GM23248 (cell line): ENCODE measurements around the gene FLT4. TPM values are rescaled to one million over a fixed set of nuclear protein-coding genes. Genes with fewer than 3 reads are reported as not detected.

Source experiments
- DNase-seq: peaks from one replicate; pipeline ENCODE4 v3.0.0-alpha.2; 2015
- H2AFZ ChIP-seq: fragments of 200-600 bp; sonication (generic); 2 replicates; pipeline ENCODE4 v1.6.1; 2016; ENCODE audit warnings: antibody characterized with exemption
- H3F3A ChIP-seq: fragments of 200-600 bp; sonication (generic); 2 replicates; pipeline ENCODE4 v1.6.1; 2016; ENCODE audit warnings: mild to moderate bottlenecking, antibody characterized with exemption, mixed run types; ENCODE audit not compliant: insufficient read depth
- H3K27ac ChIP-seq: fragments of 200-600 bp; sonication (generic); 2 replicates; pipeline ENCODE4 v1.5.1; 2016; ENCODE audit warnings: mild to moderate bottlenecking
- H3K27me3 ChIP-seq: fragments of 200-600 bp; sonication (generic); replicated peaks from 2 replicates; pipeline ENCODE4 v1.6.1; 2016; ENCODE audit warnings: mild to moderate bottlenecking; ENCODE audit not compliant: insufficient read depth
- H3K36me3 ChIP-seq: fragments of 200-600 bp; sonication (generic); 2 replicates; pipeline ENCODE4 v1.6.1; 2016; ENCODE audit warnings: low read depth, mild to moderate bottlenecking
- H3K4me1 ChIP-seq: fragments of 200-600 bp; sonication (generic); 2 replicates; pipeline ENCODE4 v1.6.1; 2016; ENCODE audit warnings: mild to moderate bottlenecking; ENCODE audit not compliant: insufficient read depth
- H3K4me2 ChIP-seq: fragments of 200-600 bp; sonication (generic); one replicate; pipeline ENCODE4 v1.6.1; 2016; ENCODE audit warnings: mild to moderate bottlenecking; ENCODE audit not compliant: unreplicated experiment
- H3K4me3 ChIP-seq: fragments of 200-600 bp; sonication (generic); 2 replicates; pipeline ENCODE4 v1.5.1; 2016; ENCODE audit warnings: mild to moderate bottlenecking
- H3K79me2 ChIP-seq: fragments of 200-600 bp; sonication (generic); 2 replicates; pipeline ENCODE4 v1.6.1; 2016; ENCODE audit warnings: mild to moderate bottlenecking; ENCODE audit not compliant: insufficient read depth
- H3K9ac ChIP-seq: fragments of 200-600 bp; sonication (generic); 2 replicates; pipeline ENCODE4 v1.6.1; 2016; ENCODE audit warnings: mild to moderate bottlenecking
- H3K9me2 ChIP-seq: fragments of 200-600 bp; sonication (generic); 2 replicates; pipeline ENCODE4 v1.6.1; 2016; ENCODE audit warnings: mixed run types, mild to moderate bottlenecking, moderate library complexity; ENCODE audit not compliant: insufficient read depth
- H3K9me3 ChIP-seq: fragments of 200-600 bp; sonication (generic); one replicate; pipeline ENCODE4 v1.6.1; 2017; ENCODE audit warnings: low read depth
- H4K20me1 ChIP-seq: fragments of 200-600 bp; sonication (generic); 2 replicates; pipeline ENCODE4 v1.6.0; 2016; ENCODE audit not compliant: insufficient read depth
- EZH2 ChIP-seq: fragments of 200-600 bp; sonication (generic); IDR thresholded peaks from 2 replicates; pipeline ENCODE4 v1.6.1; 2018; ENCODE audit warnings: antibody characterized with exemption, mild to moderate bottlenecking; ENCODE audit not compliant: insufficient read depth, poor library complexity, severe bottlenecking
- EZH2phosphoT487 ChIP-seq: fragments of 200-600 bp; sonication (generic); IDR thresholded peaks from 2 replicates; pipeline ENCODE4 v1.6.1; 2018; ENCODE audit warnings: antibody characterized with exemption, moderate library complexity, mild to moderate bottlenecking, low read depth; ENCODE audit not compliant: insufficient read depth
- WGBS, 2 experiments: methylation state at CpG; one replicate each; pipeline ENCODE4 v1.1.6; 2015 to 2017; ENCODE audit warnings: low lambda C conversion rate in 2 of 2, low coverage in 1 of 2; ENCODE audit errors: missing lambda C conversion rate in 2 of 2; 5-methylcytosine and 5-hydroxymethylcytosine counted together
- in situ Hi-C: fragments of 300-500 bp; cut with MboI; formaldehyde crosslinking; loops from 2 replicates; pipeline ENCODE4 v1.15.0; 2020
- polyA plus RNA-seq: library from polyadenylated mRNA; unstranded; fragments of >200 nt; fragmentation: Nextera tagmentation; extraction: Ambion mirVana; gene quantifications from 2 replicates; pipeline ENCODE4 v1.2.1, GENCODE V29; 2016
- total RNA-seq: library from RNA; depleted of rRNA; stranded (reverse); fragments of >200 nt; shearing (Covaris generic); gene quantifications from 2 replicates; pipeline ENCODE4 v1.2.3, GENCODE V29; 2014

FLT4 gene
- total and polyA plus RNA-seq, 2 experiments from 2014 or later = not detected

- 53 to 60% methylated on average over 5 of the region's 5 CpGs for WGBS, 2 experiments
- H4K20me1 ChIP-seq = no peaks in the 10 kb centered on the region
Measured at GRCh38 chr5:180652771-180653170, 3.4 kb upstream of the FLT4 start.

GRCh38 chr5:180652346-180652745, 2.9 kb upstream of the FLT4 start:
- Histone ChIP-seq H3K4me3 (no peak overlapping the region), H2AFZ (no peak overlapping the region), H3K27ac (no peak overlapping the region), H3K36me3 (no peaks in the 10 kb centered on the region), H3K9ac (no peak overlapping the region), H3K4me1 (no peaks in the 10 kb centered on the region), H3K79me2 (no peaks in the 10 kb centered on the region), H3F3A (no peaks in the 10 kb centered on the region), H4K20me1 (no peaks in the 10 kb centered on the region), H3K9me3 (no peaks in the 10 kb centered on the region), H3K27me3 (peaks cover 50% of the 10 kb centered on the region), H3K4me2 (no peak overlapping the region), H3K9me2 (no peaks in the 10 kb centered on the region)
- TF ChIP-seq EZH2phosphoT487 (no peak), EZH2 (no peak)
- DNase-seq = no peak
- in situ Hi-C loops = no loop called here
- WGBS, 2 experiments = 73 to 75% methylated on average over 11 of the region's 11 CpGs

More at GRCh38 chr5:180652771-180653170, 3.4 kb upstream of the FLT4 start:
- H3K27ac ChIP-seq = no peak overlapping the region
- H3K36me3 ChIP-seq = no peaks in the 10 kb centered on the region
- H3K4me1 ChIP-seq = no peaks in the 10 kb centered on the region
- H3F3A ChIP-seq = no peaks in the 10 kb centered on the region
- H3K9me2 ChIP-seq = no peaks in the 10 kb centered on the region
- TF ChIP-seq EZH2phosphoT487 (no peak), EZH2 (no peak)
- H3K79me2 ChIP-seq = no peaks in the 10 kb centered on the region
- in situ Hi-C loops = no loop called here
- no peak overlapping the region for H3K9ac ChIP-seq
- no peak overlapping the region for H3K4me3 ChIP-seq
- peaks cover 49% of the 10 kb centered on the region for H3K27me3 ChIP-seq
- DNase-seq = no peak
- no peak overlapping the region for H3K4me2 ChIP-seq
- no peaks in the 10 kb centered on the region for H3K9me3 ChIP-seq
- no peak overlapping the region for H2AFZ ChIP-seq

GRCh38 chr5:180648658-180649296, 623 bp downstream of the FLT4 start:
- Histone ChIP-seq H3K9me3 (no peaks in the 10 kb centered on the region), H2AFZ (no peak overlapping the region), H3K9me2 (no peaks in the 10 kb centered on the region), H3K27ac (no peak overlapping the region), H3K4me1 (no peaks in the 10 kb centered on the region), H3K36me3 (no peaks in the 10 kb centered on the region), H4K20me1 (no peaks in the 10 kb centered on the region), H3K4me3 (no peak overlapping the region), H3K27me3 (peaks cover 58% of the 10 kb centered on the region), H3K4me2 (no peak overlapping the region), H3F3A (no peaks in the 10 kb centered on the region), H3K79me2 (no peaks in the 10 kb centered on the region), H3K9ac (no peak overlapping the region)
- no peak for DNase-seq
- in situ Hi-C loops = no loop called here
- WGBS, 2 experiments = 1 to 4% methylated on average over 38 to 55 of the region's 80 CpGs
- TF ChIP-seq EZH2phosphoT487 (no peak), EZH2 (no peak)

- 74 to 83% methylated on average over 7 to 8 of the region's 8 CpGs for WGBS, 2 experiments
- Histone ChIP-seq H3K9ac (no peak overlapping the region), H3K4me3 (no peak overlapping the region), H3K27me3 (peaks cover 58% of the 10 kb centered on the region), H4K20me1 (no peaks in the 10 kb centered on the region), H3K36me3 (no peaks in the 10 kb centered on the region), H2AFZ (no peak overlapping the region), H3K79me2 (no peaks in the 10 kb centered on the region), H3F3A (no peaks in the 10 kb centered on the region), H3K27ac (no peak overlapping the region), H3K9me3 (no peaks in the 10 kb centered on the region), H3K4me1 (no peaks in the 10 kb centered on the region), H3K4me2 (no peak overlapping the region), H3K9me2 (no peaks in the 10 kb centered on the region)
- in situ Hi-C loops = no loop called here
- DNase-seq = no peak
- TF ChIP-seq EZH2 (no peak), EZH2phosphoT487 (no peak)
Measured at GRCh38 chr5:180647941-180648500, 1.4 kb downstream of the FLT4 start.
